Stomach (tissue), 19 donors: ENCODE data around the gene PTPRE. TPM values are rescaled to one million over a fixed set of nuclear protein-coding genes. Genes with fewer than 3 reads are reported as not detected.

Experiments used
- DNase-seq, 2 donors: peaks; one replicate each; pipeline versions ENCODE4 v3.0.0 to v3.0.0-alpha.2; 2013 to 2019
- H3K27ac ChIP-seq, 5 donors: fragments of 200-600 bp in 4 of 5; sonication (generic) in 4 of 5; one replicate each; pipeline ENCODE4 v1.5.1; 2013 to 2019; ENCODE audit warnings: mild to moderate bottlenecking in 1 of 5, moderate library complexity in 1 of 5
- H3K27me3 ChIP-seq, 3 donors: fragments of 200-600 bp; sonication (generic); one replicate each; pipeline ENCODE4 v1.5.1; 2017 to 2019; ENCODE audit warnings: mixed run types in 1 of 3
- H3K36me3 ChIP-seq, 4 donors: fragments of 200-600 bp; sonication (generic); 1 replicate in 3 of 4; 2 replicates in 1 of 4; pipeline ENCODE4 v1.5.1; 2016 to 2019
- H3K4me1 ChIP-seq, 4 donors: fragments of 200-600 bp; sonication (generic); one replicate each; pipeline ENCODE4 v1.5.1; 2016 to 2019
- H3K4me3 ChIP-seq, 4 donors: fragments of 200-600 bp; sonication (generic) in 3 of 4; one replicate each; pipeline ENCODE4 v1.5.1; 2016 to 2019; ENCODE audit warnings: mild to moderate bottlenecking in 1 of 4
- H3K9me3 ChIP-seq, 4 donors: fragments of 200-600 bp; sonication (generic); one replicate each; pipeline ENCODE4 v1.5.1; 2016 to 2019
- CTCF ChIP-seq, 7 experiments: fragments of 450-650 bp in 4 of 7; fragments of 200-600 bp in 3 of 7; sonication (generic) in 3 of 7; IDR thresholded peaks; one replicate each; pipeline ENCODE4 v1.5.1; 2016 to 2019; ENCODE audit warnings: antibody characterized with exemption in 7 of 7, control low read depth in 2 of 7, mild to moderate bottlenecking in 1 of 7
- EP300 ChIP-seq: sonication (generic); formaldehyde crosslinking; IDR thresholded peaks from one replicate; pipeline ENCODE4 v1.6.1; 2017; ENCODE audit warnings: antibody characterized with exemption
- POLR2A ChIP-seq, 4 donors: fragments of 450-650 bp; IDR thresholded peaks; one replicate each; pipeline ENCODE4 v1.6.1; 2016; ENCODE audit warnings: antibody characterized with exemption in 4 of 4, control low read depth in 2 of 4, mild to moderate bottlenecking in 1 of 4, moderate library complexity in 1 of 4
- POLR2AphosphoS5 ChIP-seq, 3 donors: sonication (generic); formaldehyde crosslinking; IDR thresholded peaks; one replicate each; pipeline ENCODE4 v1.6.1; 2016; ENCODE audit warnings: antibody characterized with exemption in 3 of 3
- WGBS, 5 donors: extraction: QIAGEN DNeasy Blood & Tissue Kit in 3 of 5; methylation state at CpG; one replicate each; pipeline versions ENCODE4 v1.1.5 to v1.1.7; 2013 to 2018; 5-methylcytosine and 5-hydroxymethylcytosine counted together
- intact Hi-C: fragments of 100-400 bp; cut with DNase I; formaldehyde crosslinking; loops from one replicate; pipeline ENCODE4 v1.15.1; 2023; ENCODE audit warnings: low total_unique reads
- long read RNA-seq, 10 donors: transcript quantifications; one replicate each; lab custom pipeline, GENCODE V29; 2026
- polyA plus RNA-seq, 3 donors: library from polyadenylated mRNA; stranded (reverse); fragments of 200-250 nt; gene quantifications; one replicate each; pipeline ENCODE4 v1.2.3, GENCODE V29; 2013
- total RNA-seq, 5 donors: library from RNA; depleted of rRNA; stranded (reverse); fragments of >200 nt; gene quantifications; one replicate each; pipeline versions ENCODE4 v1.1.0 to v1.2.3, GENCODE V29; 2014 to 2016
- donor health status: healthy with polysubstance abuse.
- donor health status: Bipolar disorder and iron deficiency.
- donor health status: healthy.

Gene PTPRE
- 10 to 100 TPM in 4 of 5 donors, 1 to 10 TPM in 1; 5.5 to 26.4 (median 13.2) TPM for total RNA-seq
- polyA plus RNA-seq, result 1 to 10 TPM; 4.0 to 5.0 (median 4.4) TPM
- long read RNA-seq, donor 1, result 0 reads
- long read RNA-seq, donor 2, result 0 reads
- long read RNA-seq, donor 3, result 0 reads
- long read RNA-seq, donor 4, result 0 reads
- long read RNA-seq, donor 5, full-length matches to known transcripts, result 1 of 1 reads
- long read RNA-seq, donor 5, partial matches to known transcripts, result 0 of 1 reads
- long read RNA-seq, donor 5, other reads (novel, unspliced or antisense), result 0 of 1 reads
- long read RNA-seq, donor 6, result 0 reads
- long read RNA-seq, donor 7, result 0 reads
- long read RNA-seq, donor 8, full-length matches to known transcripts, result 1 of 1 reads
- long read RNA-seq, donor 8, partial matches to known transcripts, result 0 of 1 reads
- long read RNA-seq, donor 8, other reads (novel, unspliced or antisense), result 0 of 1 reads
- long read RNA-seq, donor 9, result 0 reads
- long read RNA-seq, donor 10, result 0 reads

- Histone ChIP-seq H3K4me3 (peak within 1 kb of the TSS; percentile 68 to 83 (median 75)), H3K4me1 (peaks cover 15 to 47% (median 31%) of the 10 kb centered on the region in 4 donors), H3K9me3 (no peaks in the 10 kb centered on the region), H3K27me3 (peaks cover 0 to 19% (median 0%) of the 10 kb centered on the region in 3 donors), H3K27ac (peak within 1 kb of the TSS; percentile 80 to 89 (median 81)), H3K36me3 (no peaks in the 10 kb centered on the region)
- WGBS, 5 donors, result 6 to 38% (median 9%) methylated on average over 14 to 78 of the region's 78 CpGs
- intact Hi-C loops, result loop anchor here (5.0 kb wide), 1 partner anchor 101 kb away; no protein-coding TSS in a partner anchor
- TF ChIP-seq EP300 (no peak), POLR2A (IDR thresholded peaks at IDR 0.05) (no peak), CTCF (IDR thresholded peaks at IDR 0.05) (peak in 5 of 7 experiments; percentile 49 to 94 (median 77)), POLR2AphosphoS5 (IDR thresholded peaks at IDR 0.05) (no peak)
- DNase-seq, result peak; percentile 83 to 91
Measured at GRCh38 chr10:127906548-127907377, at the start of gene PTPRE. PTPRE (plus strand) TSS chr10:127907103; CDS start chr10:128040882, 133,779 bp downstream.

- H3K4me3 ChIP-seq, result no peak overlapping the region
- WGBS, 5 donors, result 88 to 96% (median 91%) methylated on average over 6 of the region's 6 CpGs
Measured at GRCh38 chr10:127860592-127860991, 46.3 kb upstream of the PTPRE start.

GRCh38 chr10:127863231-127863825, 43.6 kb upstream of the PTPRE start:
- TF ChIP-seq POLR2A (IDR thresholded peaks at IDR 0.05) (no peak), CTCF (IDR thresholded peaks at IDR 0.05) (no peak), POLR2AphosphoS5 (IDR thresholded peaks at IDR 0.05) (no peak), EP300 (no peak)

More at GRCh38 chr10:127860592-127860991, 46.3 kb upstream of the PTPRE start:
- H3K9me3 ChIP-seq, result peaks cover 0 to 14% (median 6%) of the 10 kb centered on the region in 4 donors
- H3K27ac ChIP-seq, result no peak overlapping the region
- TF ChIP-seq CTCF (IDR thresholded peaks at IDR 0.05) (no peak), POLR2AphosphoS5 (IDR thresholded peaks at IDR 0.05) (no peak), POLR2A (IDR thresholded peaks at IDR 0.05) (no peak), EP300 (no peak)
- peaks cover 0 to 4% (median 0%) of the 10 kb centered on the region in 3 donors for H3K27me3 ChIP-seq
- H3K36me3 ChIP-seq, result no peaks in the 10 kb centered on the region
- no peaks in the 10 kb centered on the region for H3K4me1 ChIP-seq
- intact Hi-C loops, result no loop called here
- DNase-seq, result no peak

More at GRCh38 chr10:127863231-127863825, 43.6 kb upstream of the PTPRE start:
- DNase-seq, result no peak
- Histone ChIP-seq H3K4me1 (no peaks in the 10 kb centered on the region), H3K4me3 (no peak overlapping the region), H3K27ac (no peak overlapping the region), H3K9me3 (peaks cover 0 to 14% (median 6%) of the 10 kb centered on the region in 4 donors), H3K27me3 (peaks cover 0 to 4% (median 0%) of the 10 kb centered on the region in 3 donors), H3K36me3 (no peaks in the 10 kb centered on the region)
- WGBS, 5 donors, result 88 to 92% (median 91%) methylated on average over 6 of the region's 6 CpGs
- intact Hi-C loops, result no loop called here
